HG03469 (cell line): ENCODE measurements around the gene EFCAB11.
A peak's percentile ranks its signal among the peaks of the same experiment; 100 is the strongest.

Source experiments
- ATAC-seq: cut with Tn5 transposase; IDR thresholded peaks from one replicate; pipeline ENCODE4 v1.9.1; 2021; ENCODE audit warnings: mild to moderate bottlenecking, moderate library complexity, moderate number of reproducible peaks; ENCODE audit not compliant: unreplicated experiment

Gene EFCAB11

DNA sequence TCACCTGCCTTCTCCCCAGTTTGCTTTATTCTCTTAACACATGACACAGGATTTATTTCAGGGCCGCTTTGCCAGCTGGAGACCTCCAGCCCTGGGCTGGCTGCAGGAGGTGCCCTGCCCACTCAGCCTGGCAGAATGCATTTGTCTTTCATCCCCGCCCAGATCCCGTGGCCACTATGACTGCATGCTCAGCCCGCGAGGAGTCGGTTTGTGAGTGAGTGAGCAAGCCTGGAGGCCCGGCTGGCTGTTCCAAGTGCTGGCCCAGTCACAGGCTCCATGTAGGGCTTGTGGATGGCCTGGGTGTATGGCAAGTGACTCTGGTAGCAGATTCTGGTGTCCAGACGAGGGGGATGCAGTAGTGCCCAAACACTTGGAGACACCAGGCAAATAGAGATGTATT lies 3.3 kb upstream of the EFCAB11 start:
- ATAC-seq: no peak

DNA sequence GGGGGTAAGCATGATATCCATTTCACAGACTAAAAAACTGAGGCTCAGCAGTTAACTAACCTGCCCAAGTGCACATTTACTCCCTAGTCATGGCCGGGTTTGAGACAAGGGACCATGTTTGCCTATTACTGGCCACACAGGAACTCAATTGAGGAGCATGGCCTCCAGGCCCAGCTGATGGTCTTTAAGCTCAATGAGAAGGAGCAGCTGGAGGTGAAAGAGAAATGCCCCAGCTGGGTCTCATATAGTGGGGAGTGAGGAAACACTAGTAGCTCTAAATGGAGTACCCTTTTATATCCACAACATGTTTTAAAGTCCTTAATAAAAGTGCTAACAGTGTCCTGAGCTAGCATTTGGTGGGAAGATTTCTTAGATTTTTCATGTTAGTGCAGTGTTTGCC lies 2.8 kb upstream of the EFCAB11 start:
- no peak for ATAC-seq

DNA sequence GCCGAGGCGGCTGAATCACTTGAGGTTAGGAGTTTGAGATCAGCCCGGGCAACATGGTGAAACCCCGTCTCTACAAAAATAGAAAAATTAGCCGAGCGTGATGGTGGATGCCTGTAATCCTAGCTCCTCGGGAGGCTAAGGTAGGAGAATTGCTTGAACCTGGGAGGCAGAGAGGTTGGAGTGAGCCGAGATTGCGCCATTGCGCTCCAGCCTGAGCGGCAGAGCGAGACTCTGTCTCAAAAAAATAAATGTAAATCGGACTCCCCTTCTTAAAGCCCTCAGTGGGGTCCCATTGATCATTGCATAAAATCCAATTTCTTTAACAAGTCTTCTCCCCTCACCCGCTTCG lies 2.1 kb upstream of the EFCAB11 start:
- ATAC-seq: no peak

DNA sequence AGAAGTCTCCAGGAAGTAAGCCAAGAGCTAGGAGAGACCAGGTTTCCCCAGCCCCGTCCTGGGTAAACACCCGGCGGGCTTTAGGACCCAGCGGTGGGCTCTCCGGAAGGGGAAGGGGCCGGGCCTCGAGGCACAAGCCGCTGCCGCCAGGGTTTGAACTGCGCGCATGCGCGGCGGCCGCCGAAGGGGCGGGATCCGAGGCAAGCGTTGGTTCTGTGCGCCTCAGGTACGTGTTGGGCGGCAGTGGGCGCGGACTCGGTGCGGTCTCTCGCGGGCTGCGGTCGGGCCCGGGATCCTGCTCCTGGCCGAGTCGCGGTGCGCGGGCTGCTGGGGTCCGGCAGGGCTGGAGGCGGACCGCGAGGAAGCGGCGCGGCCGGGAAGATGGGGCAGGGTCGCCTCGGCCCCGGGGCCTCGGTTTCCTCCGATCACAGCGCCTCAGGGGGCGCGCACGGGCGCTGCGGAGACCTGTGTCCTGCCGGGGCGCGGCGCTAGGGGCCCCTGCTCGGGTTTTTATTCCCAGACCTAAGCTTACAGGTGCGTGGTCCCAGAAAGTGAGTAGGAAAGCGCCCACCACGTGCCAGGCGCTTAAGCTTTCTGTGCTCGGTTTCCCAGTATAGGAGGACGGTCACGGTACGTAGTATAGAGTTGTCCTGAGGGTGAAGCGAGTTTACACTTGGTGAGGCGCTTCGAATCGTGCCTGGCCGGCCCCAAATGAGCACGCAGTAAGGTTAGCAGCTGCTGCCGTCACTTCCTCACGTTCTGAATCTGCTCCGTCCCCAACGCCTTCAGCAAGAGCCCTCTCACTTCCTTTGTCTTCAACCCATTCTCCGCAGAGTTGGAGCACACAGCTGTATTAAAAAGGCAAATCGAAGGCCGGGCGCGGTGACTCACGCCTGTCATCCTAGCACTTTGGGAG lies 1.5 kb upstream of the EFCAB11 start, which contains the start of gene TDP1:
Gene TDP1 (plus strand): TSS at position 183 of the 916 bp plus-strand sequence. CDS start 7,188 bp downstream, outside the sequence.
- peak; percentile 43 for ATAC-seq

DNA sequence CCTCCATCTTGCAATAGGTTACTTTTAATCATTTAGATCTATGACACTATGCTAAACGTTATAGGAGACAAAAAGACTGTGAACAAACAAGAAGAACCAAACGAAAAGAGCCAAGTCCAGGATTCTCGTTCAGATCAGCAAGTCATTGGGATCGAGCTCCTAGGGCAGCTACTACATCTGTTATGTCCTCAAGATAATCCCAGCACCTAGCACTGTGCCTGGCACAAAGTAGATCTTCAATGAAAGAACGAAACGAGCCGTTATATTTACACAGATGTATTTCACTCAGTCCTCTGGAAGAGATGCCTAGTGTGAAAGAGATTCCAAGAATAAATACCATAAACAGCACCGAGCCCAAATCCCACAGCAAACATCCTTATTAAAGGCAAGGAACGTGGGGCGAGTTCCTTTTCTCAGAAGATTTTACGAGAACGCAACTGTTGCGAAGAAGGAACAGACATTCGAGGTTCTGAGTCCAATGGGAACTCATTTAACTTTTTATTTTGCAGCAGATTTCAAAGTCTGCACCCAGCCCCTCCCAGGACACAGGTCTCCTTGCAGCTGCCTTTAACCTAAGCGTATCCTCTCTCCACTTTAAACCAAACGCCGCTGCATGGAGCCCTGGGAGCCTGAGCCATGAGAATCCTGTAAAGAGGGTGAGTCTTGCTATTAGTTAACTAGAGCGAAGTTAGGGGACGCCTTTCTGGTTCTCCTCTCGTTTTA lies 653 bp upstream of the EFCAB11 start:
- ATAC-seq: peak; percentile 0

DNA sequence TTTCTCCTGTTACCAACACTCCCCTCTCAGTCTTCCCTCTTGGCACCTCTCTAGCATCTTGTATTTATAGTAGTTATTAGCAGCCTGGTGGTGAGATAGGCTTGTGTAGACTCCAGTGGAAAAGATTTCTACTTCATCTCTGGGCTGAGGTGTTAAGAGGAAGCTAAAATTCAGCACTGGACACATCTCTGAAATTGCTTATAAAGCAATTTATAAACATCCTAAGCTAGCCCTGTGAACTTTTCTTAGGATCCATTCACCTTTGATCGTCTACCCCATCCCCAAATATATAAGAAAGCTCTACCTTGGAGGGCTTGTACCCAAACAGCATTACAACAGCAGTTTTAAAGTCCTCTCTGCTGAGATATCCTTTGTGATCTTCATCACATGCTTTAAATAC lies 928 bp downstream of the EFCAB11 start:
- no peak for ATAC-seq

DNA sequence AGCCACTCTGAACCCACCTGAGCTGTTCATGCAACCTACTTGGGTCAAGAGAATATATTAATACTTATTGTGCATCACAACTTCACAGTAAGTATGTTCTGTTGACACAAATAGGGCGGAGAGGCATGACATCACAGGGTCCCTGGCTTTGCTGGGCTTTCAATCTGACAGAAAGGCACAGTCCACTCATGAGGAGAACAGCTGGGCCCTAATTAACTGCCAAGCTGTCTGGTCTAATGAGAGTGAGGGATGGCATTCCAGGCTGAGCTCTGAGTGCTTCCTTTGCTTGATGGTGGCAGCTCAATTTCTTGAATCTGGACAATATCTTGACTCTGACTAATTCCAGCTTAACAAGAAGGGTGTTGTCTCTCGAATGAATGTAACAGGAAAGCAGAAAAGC lies 2.0 kb downstream of the EFCAB11 start:
- no peak for ATAC-seq

DNA sequence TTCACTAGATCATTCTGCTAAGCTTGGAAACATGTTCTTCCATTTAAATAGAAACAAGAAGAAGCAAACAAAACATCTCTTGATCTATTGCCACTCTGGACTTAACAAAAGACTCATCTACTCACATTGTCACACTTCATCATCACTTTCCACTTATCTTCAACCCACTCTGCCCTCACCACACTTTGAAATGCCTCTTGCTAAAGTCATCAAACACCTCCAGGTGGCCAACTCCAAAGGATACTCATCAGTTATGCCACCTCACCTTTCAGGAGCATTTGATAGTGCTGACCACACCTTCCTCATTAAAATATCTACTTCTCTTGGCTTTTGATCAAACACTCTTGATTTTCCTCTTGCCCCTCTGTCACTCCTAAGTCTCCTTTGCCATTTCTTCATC lies 7.2 kb downstream of the EFCAB11 start:
- no peak for ATAC-seq

DNA sequence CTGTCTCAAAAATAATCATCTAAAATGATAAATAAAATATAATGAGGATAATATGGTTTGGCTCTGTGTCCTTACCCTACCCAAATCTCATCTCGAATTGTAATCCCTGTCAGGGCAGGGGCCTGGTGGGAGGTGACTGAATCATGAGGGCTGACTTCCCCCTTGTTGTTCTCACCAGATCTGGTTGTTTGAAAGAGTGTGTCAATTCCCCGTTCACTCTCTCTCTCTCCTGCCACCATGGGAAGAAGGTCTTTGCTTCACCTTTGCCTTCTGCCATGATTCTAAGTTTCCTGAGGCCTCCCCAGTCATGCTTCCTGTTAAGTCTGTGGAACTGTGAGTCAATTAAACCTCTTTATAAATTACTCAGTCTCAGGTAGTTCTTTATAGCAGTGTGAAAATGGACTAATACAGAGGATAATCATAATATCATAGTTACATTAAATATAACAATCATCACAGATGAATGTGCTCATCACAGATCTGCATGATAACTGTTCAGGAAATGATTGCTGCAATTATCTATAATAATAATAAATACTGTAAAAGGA lies 12.6 kb downstream of the EFCAB11 start:
- ATAC-seq: no peak

DNA sequence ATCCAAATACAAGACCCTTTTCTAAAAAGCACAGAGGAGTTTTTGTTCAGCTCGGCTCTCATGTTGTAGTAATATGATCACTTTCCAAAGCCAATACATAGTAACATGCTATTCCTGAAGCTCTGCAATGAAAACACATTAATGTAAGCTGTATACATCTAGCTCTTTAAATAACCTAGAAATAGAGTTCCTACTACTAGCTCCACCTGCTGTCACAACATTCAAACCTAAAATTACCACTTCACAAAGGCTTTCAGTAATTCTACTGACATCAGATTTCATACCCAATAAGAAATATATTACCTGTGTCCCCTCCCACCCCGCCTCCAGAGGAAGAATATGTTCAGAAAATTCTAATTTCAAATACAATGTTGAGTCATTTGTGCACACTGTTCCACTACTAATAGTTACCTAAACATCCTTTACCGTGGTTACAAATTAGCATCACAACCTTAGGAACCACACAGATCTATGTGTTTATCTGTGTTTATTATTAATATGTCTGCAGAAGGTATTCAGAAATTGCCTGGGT lies 17.8 kb downstream of the EFCAB11 start:
- no peak for ATAC-seq

DNA sequence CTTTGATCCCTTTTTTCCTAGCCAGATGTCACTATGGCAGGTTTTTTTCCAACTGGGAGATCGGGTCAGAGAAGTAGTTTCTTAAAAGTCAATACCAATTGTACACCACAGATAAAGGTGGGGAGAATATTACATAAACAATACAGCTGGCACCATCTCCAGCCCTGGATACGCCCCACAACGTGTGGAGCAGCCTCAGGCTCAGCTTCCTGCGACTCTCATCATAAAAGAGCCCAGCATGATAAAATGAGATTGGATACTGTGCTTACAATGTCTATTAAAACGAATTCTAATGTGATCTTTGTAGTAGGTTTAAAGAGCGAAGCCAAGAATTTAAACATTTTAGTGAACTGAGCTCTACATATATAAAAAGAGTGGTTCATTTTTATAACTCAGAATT lies 21.5 kb downstream of the EFCAB11 start:
- no peak for ATAC-seq

DNA sequence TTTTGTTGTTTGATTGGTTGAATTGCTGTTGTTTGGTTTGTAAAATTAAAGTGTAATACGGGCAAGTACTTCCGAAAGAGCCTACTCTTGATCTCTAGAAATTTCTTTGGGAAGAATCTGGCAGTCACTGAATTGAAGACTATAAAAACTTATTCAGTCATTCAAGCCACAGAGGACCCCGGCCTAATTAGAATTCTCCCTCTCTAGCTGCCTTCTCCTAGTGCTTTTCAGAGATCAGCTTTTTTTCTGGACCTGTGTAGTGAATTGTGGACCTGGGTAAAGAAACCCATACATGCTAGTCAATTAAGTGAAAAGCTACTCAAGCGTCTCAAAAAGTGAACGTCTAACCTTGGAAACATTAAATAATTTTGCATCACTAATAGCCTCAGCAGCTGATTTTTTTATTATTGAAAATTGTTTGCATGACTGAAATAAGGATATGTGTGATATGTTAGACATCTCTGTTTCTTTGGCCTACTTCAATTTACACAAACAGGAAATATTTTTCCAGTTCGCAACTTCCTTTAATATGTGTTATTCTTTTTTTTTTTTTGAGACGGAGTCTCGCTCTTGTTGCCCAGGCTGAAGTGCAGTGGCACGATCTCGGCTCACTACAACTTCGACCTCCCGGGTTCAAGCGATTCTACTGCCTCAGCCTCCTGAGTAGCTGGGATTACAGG lies 27.2 kb downstream of the EFCAB11 start:
- ATAC-seq: no peak

DNA sequence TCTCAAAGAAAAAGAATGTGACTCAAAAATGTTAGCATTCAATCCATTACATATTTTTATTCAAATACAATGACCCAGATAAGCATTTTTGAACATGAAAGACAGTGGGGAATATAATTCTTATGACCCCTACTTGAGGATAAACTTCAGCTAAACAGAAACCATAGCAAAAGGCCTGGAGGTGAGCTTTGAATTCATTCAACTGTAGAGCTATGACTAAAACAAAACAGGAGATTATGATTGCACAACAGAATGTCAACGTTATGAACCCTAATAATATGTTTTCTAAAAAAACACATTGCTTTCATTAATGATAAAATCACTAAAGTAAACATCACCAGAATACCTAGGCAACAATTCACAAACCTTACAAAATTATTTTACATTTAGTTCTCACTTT lies 27.8 kb downstream of the EFCAB11 start:
- ATAC-seq: no peak

DNA sequence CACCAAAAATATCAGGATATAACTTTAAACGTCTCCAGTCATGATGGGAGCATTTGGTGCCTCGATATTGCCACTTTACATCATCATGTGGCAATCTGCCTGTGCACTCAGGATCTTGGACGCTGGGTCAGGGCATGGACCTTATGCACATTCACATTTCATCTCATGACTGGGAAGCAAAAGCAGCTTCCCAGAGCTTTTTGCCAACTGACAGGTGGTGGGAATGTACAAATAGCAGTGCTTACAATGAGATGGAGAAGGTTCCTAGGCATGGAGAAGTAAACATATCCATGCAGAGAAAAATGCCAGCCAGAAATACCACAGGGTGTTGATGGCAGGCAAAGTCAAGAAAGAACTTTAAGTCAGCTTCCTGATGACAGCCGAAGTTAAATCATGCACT lies 30.3 kb downstream of the EFCAB11 start:
- ATAC-seq: no peak

DNA sequence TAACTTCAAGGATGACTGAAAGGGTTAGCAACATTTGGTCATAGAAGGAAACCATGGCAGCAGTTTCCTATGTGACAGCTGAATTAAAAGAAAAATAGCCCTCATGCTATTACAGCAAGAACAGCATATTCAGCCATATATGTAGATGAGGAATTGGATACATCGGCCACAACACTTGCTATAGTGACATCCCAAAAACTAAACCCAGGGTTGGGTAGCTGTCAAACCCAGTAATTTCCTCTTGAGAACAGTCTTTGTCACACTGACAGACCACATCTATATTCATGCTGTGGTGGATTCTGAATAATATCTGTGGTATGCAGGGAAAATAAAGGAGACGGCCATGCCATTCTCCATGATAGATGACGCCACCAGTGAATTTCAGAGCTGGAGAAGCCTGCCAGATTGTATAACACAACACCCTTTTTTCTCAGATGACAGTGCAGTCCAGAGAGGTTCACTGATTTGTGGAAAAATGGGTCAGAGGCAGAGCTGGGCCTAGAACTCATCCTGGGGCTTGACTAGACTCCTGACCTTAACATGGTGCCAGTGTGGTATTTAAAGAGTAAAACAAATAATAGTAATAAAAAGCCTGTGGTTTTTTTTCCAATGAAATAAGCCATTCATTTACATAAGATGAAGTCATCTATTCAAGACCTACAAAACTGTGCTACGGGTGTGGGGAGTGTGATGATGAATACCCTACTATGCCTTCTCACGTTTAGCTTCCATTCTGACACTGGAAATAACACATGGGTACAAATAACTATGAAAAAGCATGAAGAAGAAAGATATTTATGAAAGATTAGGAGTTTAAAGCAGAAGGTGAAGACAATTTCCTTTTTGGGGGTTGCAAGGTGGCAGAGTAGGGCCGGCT lies 32.3 kb downstream of the EFCAB11 start:
- ATAC-seq: no peak

DNA sequence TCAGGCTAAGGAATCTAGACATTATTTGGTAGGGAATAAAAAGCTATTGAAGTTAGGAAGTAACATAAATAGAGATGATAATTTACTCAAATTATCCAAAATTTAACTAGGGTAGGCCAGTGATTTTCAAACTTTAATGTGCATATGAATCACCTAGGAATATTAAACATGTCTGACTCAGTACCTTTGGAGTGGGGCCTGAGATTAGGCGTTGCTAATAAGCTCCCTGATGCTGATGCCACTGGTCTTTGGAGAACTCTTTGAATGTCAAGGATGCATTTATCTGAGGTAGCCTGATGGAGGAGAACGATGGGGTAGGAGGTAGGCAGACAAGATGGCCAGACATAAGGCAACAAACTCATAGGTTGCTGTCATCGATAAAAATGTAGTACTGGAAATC lies 33.2 kb downstream of the EFCAB11 start:
- ATAC-seq: no peak

DNA sequence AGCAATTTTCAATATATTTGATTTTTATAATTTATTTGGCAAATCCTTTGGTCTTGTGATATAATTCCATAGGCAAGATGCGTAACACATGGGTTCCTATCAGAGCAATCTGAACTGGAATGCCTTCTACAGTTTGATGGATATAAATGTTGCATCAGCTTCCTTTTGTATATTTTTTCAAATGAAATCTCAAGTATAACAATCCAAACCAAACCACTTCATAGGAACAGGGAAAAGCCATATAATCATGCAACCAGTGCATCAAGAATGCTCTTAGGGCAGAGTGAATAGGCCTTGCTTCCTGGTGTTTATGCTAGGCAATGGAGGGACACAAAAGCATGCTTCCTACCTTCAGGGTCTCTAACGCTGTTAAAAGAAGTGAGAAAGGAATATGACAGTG lies 34.5 kb downstream of the EFCAB11 start:
- ATAC-seq: no peak

DNA sequence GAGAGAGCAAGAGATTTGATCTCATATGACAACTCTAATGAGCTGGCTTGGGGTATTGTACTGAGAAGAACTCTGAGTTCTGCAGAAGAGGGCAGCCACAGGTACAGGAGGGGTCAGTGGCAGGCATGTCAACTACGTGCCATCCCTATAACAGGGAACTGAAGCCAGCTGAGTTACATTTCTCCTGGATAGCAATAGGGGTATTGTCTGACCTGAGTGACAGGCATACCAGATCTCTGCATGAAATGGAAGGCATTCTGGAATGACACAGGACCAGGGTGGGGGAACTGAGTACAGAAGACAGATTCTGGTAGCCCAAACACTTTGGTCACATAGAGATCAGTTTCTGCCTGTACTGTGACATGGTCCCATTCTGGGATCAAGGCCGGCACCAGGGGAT lies 35.8 kb downstream of the EFCAB11 start:
- ATAC-seq: no peak

DNA sequence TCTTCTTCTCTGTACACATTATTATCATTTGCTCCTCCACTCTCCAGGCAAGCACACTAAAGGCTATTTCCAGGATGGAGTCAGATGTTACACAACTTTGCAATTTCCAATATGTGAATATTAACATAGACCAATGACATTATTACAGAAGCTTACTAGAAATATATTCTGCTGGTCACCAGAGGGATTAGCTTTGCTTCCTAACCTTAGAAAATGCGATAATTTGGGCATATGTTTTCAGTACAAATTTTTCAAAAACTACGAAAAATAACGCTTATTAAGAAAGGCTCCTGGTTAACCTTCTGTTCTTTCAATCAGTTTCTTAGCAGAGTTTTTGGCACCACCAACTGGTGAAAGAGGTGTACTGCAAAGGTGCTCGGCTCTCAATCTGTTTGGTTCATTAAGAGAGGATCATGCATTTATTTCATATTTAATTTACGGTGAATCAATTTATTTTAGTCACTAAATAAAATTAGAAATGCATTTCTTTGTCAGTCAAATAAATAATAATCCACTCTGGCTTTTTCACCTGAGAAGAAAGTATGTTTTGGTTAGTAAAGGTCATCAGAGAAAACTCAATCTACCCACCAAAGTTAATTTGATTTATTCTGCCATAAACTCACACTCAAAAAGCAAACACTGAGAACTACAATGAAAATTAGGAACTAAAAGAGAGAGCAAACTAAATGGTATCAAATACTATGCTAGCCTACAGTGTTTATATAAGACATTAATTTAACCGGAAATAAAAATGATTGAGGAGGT lies 39.2 kb downstream of the EFCAB11 start:
- no peak for ATAC-seq
